ENCODE measurements around the gene MAFG. TPM values are rescaled to one million over a fixed set of nuclear protein-coding genes. Genes with fewer than 3 reads are reported as not detected.

The MAFG gene
- total and polyA plus RNA-seq, 2 of the 13 experiments (the other 11 are each of a cell fraction or from before 2014, with no cell fraction given): 14.5 to 20.0 TPM

DNA sequence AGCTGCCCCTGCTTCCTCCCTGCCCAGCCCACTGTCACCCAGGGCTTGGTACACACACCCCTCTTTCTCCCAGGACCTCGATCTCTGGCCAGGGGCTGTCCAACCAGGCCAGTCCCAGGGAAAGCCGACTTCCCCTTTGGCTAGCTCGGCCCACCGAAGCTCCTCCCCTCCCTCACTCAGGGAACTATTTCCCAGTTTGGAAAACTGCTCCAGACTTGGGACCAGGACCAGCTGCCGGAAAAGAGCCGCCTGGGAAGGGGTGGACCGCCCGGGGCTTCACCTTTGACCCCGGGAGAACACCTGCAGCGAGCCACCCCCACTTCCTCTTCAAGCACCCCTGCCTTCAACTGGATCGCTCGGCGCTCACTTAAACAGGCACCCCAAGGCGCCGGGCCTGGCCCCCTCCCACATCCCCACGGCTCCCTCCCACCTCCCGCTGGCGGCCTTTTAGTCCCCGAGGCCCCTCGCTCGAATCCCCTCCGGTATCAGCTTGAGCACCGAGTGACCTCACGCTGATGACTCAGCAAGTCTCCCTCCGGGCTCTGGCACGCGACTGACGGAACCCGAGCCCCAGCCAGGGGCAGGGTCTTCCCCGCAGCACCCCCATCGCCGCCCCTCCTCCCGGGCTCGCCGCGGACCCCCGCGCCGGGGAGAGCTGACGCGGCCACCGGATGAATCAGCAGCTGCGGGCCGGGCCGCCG is 934 bp downstream of the MAFG start (continued):
- TF ChIP-seq AKAP8 (CRISPR knock-in tag; IDR thresholded peaks at IDR 0.05) (0 out of 2 replicates have a peak, but pooled peaks have one; percentile 24), BORCS8-MEF2B (CRISPR knock-in tag; IDR thresholded peaks at IDR 0.05) (no peak; the same call in 1 of the 2 replicates), SP1 (IDR thresholded peaks at IDR 0.05) (no peak), SP1 (CRISPR knock-in tag; IDR thresholded peaks at IDR 0.05) (no peak), ZFP37 (CRISPR knock-in tag; IDR thresholded peaks at IDR 0.05; ENCODE audit: borderline replicate concordance) (peak; percentile 61; the same call in 1 of the 2 replicates), MED8 (CRISPR knock-in tag; IDR thresholded peaks at IDR 0.05; ENCODE audit: insufficient replicate concordance) (peak; percentile 54), ELF4 (CRISPR knock-in tag; IDR thresholded peaks at IDR 0.05; ENCODE audit: borderline replicate concordance) (0 out of 2 replicates have a peak, but pooled peaks have one; percentile 60), ZNF605 (CRISPR knock-in tag; IDR thresholded peaks at IDR 0.05) (peak; percentile 97), NAIF1 (CRISPR knock-in tag; IDR thresholded peaks at IDR 0.05; ENCODE audit: borderline replicate concordance) (no peak), PAF1 (CRISPR knock-in tag; IDR thresholded peaks at IDR 0.05) (no peak), KDM1A (CRISPR knock-in tag; IDR thresholded peaks at IDR 0.05) (no peak), MZF1 (CRISPR knock-in tag; IDR thresholded peaks at IDR 0.05; ENCODE audit: borderline replicate concordance) (0 out of 2 replicates have a peak, but pooled peaks have one; percentile 54), RAD21 (CRISPR knock-in tag; IDR thresholded peaks at IDR 0.05) (no peak; the same call in 1 of the 2 replicates), TBL1XR1 (IDR thresholded peaks at IDR 0.05; ENCODE audit: borderline replicate concordance, low read length, partially characterized antibody) (no peak), HNRNPUL1 (IDR thresholded peaks at IDR 0.05; ENCODE audit: low read depth, low read length) (no peak), ZNF446 (CRISPR knock-in tag; IDR thresholded peaks at IDR 0.05) (no peak; the same call in 1 of the 2 replicates), SRSF9 (IDR thresholded peaks at IDR 0.05; ENCODE audit: borderline replicate concordance, insufficient read depth, low read depth, low read length, poor library complexity, severe bottlenecking) (no peak), ZNF644 (CRISPR knock-in tag; IDR thresholded peaks at IDR 0.05; ENCODE audit: low read depth) (no peak), MTF1 (CRISPR knock-in tag; IDR thresholded peaks at IDR 0.05) (no peak), SRY (CRISPR knock-in tag; IDR thresholded peaks at IDR 0.05) (no peak), SETDB1 (CRISPR knock-in tag; IDR thresholded peaks at IDR 0.05; ENCODE audit: borderline replicate concordance) (no peak), ZNF709 (CRISPR knock-in tag; IDR thresholded peaks at IDR 0.05) (no peak)
- TF ChIP-seq, protein P1, sequence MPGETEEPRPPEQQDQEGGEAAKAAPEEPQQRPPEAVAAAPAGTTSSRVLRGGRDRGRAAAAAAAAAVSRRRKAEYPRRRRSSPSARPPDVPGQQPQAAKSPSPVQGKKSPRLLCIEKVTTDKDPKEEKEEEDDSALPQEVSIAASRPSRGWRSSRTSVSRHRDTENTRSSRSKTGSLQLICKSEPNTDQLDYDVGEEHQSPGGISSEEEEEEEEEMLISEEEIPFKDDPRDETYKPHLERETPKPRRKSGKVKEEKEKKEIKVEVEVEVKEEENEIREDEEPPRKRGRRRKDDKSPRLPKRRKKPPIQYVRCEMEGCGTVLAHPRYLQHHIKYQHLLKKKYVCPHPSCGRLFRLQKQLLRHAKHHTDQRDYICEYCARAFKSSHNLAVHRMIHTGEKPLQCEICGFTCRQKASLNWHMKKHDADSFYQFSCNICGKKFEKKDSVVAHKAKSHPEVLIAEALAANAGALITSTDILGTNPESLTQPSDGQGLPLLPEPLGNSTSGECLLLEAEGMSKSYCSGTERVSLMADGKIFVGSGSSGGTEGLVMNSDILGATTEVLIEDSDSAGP (CRISPR knock-in tag; IDR thresholded peaks at IDR 0.05; ENCODE audit: borderline replicate concordance): peak; percentile 91
- TF ChIP-seq, protein P2, sequence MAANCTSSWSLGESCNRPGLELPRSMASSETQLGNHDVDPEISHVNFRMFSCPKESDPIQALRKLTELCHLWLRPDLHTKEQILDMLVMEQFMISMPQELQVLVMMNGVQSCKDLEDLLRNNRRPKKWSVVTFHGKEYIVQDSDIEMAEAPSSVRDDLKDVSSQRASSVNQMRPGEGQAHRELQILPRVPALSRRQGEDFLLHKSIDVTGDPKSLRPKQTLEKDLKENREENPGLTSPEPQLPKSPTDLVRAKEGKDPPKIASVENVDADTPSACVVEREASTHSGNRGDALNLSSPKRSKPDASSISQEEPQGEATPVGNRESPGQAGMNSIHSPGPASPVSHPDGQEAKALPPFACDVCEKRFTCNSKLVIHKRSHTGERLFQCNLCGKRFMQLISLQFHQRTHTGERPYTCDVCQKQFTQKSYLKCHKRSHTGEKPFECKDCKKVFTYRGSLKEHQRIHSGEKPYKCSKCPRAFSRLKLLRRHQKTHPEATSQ (CRISPR knock-in tag; IDR thresholded peaks at IDR 0.05; ENCODE audit: borderline replicate concordance): no peak
- TF ChIP-seq, protein P3, sequence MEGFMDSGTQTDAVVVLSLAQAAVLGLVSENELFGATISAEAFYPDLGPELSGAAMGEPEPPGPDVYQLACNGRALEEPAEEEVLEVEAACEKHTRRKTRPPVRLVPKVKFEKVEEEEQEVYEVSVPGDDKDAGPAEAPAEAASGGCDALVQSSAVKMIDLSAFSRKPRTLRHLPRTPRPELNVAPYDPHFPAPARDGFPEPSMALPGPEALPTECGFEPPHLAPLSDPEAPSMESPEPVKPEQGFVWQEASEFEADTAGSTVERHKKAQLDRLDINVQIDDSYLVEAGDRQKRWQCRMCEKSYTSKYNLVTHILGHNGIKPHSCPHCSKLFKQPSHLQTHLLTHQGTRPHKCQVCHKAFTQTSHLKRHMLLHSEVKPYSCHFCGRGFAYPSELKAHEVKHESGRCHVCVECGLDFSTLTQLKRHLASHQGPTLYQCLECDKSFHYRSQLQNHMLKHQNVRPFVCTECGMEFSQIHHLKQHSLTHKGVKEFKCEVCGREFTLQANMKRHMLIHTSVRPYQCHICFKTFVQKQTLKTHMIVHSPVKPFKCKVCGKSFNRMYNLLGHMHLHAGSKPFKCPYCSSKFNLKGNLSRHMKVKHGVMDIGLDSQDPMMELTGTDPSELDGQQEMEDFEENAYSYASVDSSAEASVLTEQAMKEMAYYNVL (CRISPR knock-in tag; IDR thresholded peaks at IDR 0.05; ENCODE audit: borderline replicate concordance): 0 out of 2 replicates have a peak, but pooled peaks have one; percentile 56

Data from HepG2 (cell line).